Smooth muscle cell (in vitro differentiated cells): ENCODE results near the gene FXYD4. TPM values are rescaled to one million over a fixed set of nuclear protein-coding genes. Genes with fewer than 3 reads are reported as not detected.

ENCODE experiments used
- DNase-seq: peaks from one replicate; lab custom pipeline; 2025; ENCODE audit not compliant: unreplicated experiment; lab: John Stamatoyannopoulos, UW
- H2AFZ ChIP-seq: fragments of 200-600 bp; sonication (generic); 2 replicates; pipeline ENCODE4 v1.6.0; 2016; ENCODE audit warnings: antibody characterized with exemption, low read depth, mild to moderate bottlenecking
- H3F3A ChIP-seq: fragments of 200-600 bp; sonication (generic); 2 replicates; pipeline ENCODE4 v1.6.0; 2017; ENCODE audit warnings: antibody characterized with exemption, low read depth
- H3K27ac ChIP-seq: fragments of 200-600 bp; sonication (generic); 2 replicates; pipeline ENCODE4 v1.5.1; 2016; ENCODE audit warnings: low read depth, mild to moderate bottlenecking
- H3K27me3 ChIP-seq: fragments of 200-600 bp; sonication (generic); 2 replicates; pipeline ENCODE4 v1.6.1; 2016; ENCODE audit warnings: low read depth, mild to moderate bottlenecking
- H3K36me3 ChIP-seq: fragments of 200-600 bp; sonication (generic); 2 replicates; pipeline ENCODE4 v1.5.1; 2016; ENCODE audit warnings: low read depth
- H3K4me1 ChIP-seq: fragments of 200-600 bp; sonication (generic); 2 replicates; pipeline ENCODE4 v1.5.1; 2016; ENCODE audit warnings: low read depth
- H3K4me2 ChIP-seq: fragments of 200-600 bp; sonication (generic); 2 replicates; pipeline ENCODE4 v1.6.0; 2016; ENCODE audit warnings: mild to moderate bottlenecking
- H3K4me3 ChIP-seq: fragments of 200-600 bp; sonication (generic); 2 replicates; pipeline ENCODE4 v1.5.1; 2016; ENCODE audit warnings: mild to moderate bottlenecking
- H3K79me2 ChIP-seq: fragments of 200-600 bp; sonication (generic); 2 replicates; pipeline ENCODE4 v1.6.0; 2016; ENCODE audit warnings: low read depth, mild to moderate bottlenecking
- H3K9ac ChIP-seq: fragments of 200-600 bp; sonication (generic); 2 replicates; pipeline ENCODE4 v1.6.0; 2016; ENCODE audit warnings: low read depth
- H3K9me3 ChIP-seq: fragments of 200-600 bp; sonication (generic); replicated peaks from 2 replicates; pipeline ENCODE4 v1.5.1; 2016; ENCODE audit warnings: low read depth
- H4K20me1 ChIP-seq: fragments of 200-600 bp; sonication (generic); 2 replicates; pipeline ENCODE4 v1.6.0; 2016; ENCODE audit warnings: low read depth
- WGBS: methylation state at CpG from one replicate; pipeline ENCODE4 v1.1.7; 2016; ENCODE audit warnings: low lambda C conversion rate; 5-methylcytosine and 5-hydroxymethylcytosine counted together
- polyA plus RNA-seq: library from polyadenylated mRNA; unstranded; fragments of >200 nt; fragmentation: Nextera tagmentation; extraction: Ambion mirVana; gene quantifications from 2 replicates; pipeline ENCODE4 v1.2.1, GENCODE V29; 2016
- total RNA-seq: library from RNA; depleted of rRNA; stranded (reverse); fragments of >200 nt; gene quantifications from 2 replicates; pipeline ENCODE4 v1.2.3, GENCODE V29; 2014
- TF ChIP-seq, protein P1 (sequence below): fragments of 200-600 bp; sonication (generic); IDR thresholded peaks from 2 replicates; pipeline ENCODE4 v1.5.1; 2017; ENCODE audit warnings: borderline replicate concordance, mild to moderate bottlenecking, antibody characterized with exemption; ENCODE audit not compliant: insufficient read depth, poor library complexity, severe bottlenecking

FXYD4 gene
- total and polyA plus RNA-seq, 2 experiments from 2014 or later, result not detected

DNA sequence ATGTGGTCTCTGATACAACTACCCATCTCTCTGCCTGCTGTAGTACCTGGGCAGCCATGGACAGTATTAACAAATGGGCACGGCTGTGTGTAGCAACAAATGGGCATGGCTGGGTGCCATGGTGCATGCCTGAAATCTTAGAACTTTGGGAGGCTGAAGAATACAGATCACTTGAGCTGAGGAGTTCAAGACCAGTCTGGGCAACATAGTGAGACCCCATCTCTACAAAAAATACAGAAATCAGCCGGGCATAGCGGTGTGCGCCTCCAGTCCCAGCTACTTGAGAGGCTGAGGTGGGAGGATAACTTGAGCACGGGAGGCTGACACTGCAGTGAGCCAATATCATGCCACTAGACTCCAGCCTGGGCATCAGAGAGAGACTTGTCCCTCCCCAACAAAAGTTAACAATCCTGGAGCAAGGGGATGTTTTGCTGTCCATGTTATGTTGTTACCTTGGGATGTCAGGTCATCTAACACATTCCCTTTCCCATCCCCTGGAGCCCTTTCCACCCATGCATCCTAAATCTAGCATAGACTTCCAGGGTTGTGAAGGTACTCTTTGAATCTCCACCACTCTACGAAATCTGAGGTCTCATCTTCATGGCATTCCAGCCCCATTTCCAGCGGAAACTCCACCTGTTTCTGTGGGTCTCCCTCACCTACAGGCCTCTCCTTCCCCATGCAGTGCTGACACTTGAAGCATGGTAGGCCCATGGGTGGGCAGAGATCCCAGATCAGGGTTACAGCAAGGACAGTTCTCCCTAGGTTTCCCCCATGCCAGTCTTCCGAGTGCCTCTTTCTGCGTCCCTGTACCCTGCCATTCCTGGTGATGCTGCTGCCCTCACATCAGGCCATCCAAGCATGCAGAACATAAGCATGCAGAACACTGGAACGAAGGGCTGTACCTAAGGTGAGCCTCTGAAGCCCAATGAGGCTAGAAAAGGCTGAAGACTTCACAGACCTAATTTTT, 13.1 kb downstream of the FXYD4 start:
- Histone ChIP-seq H2AFZ (no peak overlapping the region), H3K4me2 (no peak overlapping the region), H3F3A (peaks cover 29% of the 10 kb centered on the region), H3K36me3 (peaks cover 10% of the 10 kb centered on the region), H3K4me1 (no peaks in the 10 kb centered on the region), H3K27ac (no peak overlapping the region), H3K4me3 (no peak overlapping the region), H4K20me1 (peaks cover 50% of the 10 kb centered on the region), H3K9ac (no peak overlapping the region), H3K9me3 (no peaks in the 10 kb centered on the region), H3K27me3 (no peaks in the 10 kb centered on the region), H3K79me2 (peaks cover 6% of the 10 kb centered on the region)
- TF ChIP-seq, protein P1, sequence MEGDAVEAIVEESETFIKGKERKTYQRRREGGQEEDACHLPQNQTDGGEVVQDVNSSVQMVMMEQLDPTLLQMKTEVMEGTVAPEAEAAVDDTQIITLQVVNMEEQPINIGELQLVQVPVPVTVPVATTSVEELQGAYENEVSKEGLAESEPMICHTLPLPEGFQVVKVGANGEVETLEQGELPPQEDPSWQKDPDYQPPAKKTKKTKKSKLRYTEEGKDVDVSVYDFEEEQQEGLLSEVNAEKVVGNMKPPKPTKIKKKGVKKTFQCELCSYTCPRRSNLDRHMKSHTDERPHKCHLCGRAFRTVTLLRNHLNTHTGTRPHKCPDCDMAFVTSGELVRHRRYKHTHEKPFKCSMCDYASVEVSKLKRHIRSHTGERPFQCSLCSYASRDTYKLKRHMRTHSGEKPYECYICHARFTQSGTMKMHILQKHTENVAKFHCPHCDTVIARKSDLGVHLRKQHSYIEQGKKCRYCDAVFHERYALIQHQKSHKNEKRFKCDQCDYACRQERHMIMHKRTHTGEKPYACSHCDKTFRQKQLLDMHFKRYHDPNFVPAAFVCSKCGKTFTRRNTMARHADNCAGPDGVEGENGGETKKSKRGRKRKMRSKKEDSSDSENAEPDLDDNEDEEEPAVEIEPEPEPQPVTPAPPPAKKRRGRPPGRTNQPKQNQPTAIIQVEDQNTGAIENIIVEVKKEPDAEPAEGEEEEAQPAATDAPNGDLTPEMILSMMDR, result no peak
- WGBS, result 90% methylated on average over 10 of the region's 10 CpGs
- no peak for DNase-seq

DNA sequence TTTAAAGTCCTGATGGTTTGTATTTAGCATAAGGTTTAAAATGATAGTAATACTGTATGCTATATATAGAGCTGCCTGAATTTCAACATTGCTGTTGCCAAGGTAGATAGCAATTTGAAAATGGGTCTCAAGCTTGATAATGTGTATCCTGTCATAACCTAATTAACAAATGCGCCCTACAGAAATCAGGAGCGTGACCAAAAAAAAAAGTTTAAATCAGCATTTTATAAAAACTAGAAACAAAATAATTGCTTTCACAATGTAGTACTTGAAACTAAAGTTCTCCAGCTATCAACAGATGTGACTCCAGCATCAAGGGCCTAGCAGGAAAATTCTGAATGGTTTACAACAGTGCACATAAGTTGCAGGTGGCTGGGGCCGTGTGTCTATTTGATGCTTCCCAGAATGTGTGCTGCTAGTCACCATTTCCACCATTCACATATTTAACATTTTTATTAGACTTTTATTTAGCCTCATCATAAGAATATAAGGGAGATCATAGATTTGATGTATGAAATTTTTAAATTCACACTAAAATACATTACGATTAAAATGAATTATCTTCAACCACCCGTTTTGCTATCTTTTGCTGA, 14.1 kb downstream of the FXYD4 start:
- no peak overlapping the region for H3K27ac ChIP-seq
- no peak overlapping the region for H3K4me3 ChIP-seq
- TF ChIP-seq, protein P1, result no peak
- no peak overlapping the region for H3K9ac ChIP-seq
- no peaks in the 10 kb centered on the region for H3K9me3 ChIP-seq
- H3K4me1 ChIP-seq, result no peaks in the 10 kb centered on the region
- 95% methylated on average over 5 of the region's 5 CpGs for WGBS
- no peak overlapping the region for H2AFZ ChIP-seq
- H3F3A ChIP-seq, result peaks cover 39% of the 10 kb centered on the region
- peaks cover 59% of the 10 kb centered on the region for H4K20me1 ChIP-seq
- peaks cover 10% of the 10 kb centered on the region for H3K36me3 ChIP-seq
- DNase-seq, result no peak
- no peaks in the 10 kb centered on the region for H3K27me3 ChIP-seq
- peaks cover 16% of the 10 kb centered on the region for H3K79me2 ChIP-seq
- no peak overlapping the region for H3K4me2 ChIP-seq

DNA sequence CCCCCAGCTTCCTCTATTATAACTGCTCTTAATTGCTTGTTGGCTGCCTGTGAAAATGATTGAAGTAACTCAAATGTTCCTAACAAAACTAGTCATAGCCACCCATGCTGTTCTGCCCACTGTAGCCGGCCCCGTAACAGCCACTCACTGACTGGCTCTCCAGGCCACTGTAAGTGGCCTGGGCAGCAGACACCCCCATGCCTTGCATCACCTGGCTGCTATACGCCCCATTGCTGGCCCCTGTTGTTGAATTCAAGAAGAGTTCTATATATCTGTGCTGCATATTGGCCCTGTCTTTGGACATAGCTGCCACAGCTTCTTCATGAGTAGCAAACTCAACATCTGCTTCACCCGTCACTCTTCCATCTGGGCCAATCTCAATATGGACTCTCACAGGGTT, 15.1 kb downstream of the FXYD4 start:
- no peaks in the 10 kb centered on the region for H3K4me1 ChIP-seq
- no peak overlapping the region for H3K4me2 ChIP-seq
- no peak overlapping the region for H3K4me3 ChIP-seq
- no peak overlapping the region for H3K27ac ChIP-seq
- TF ChIP-seq, protein P1, result no peak
- peaks cover 26% of the 10 kb centered on the region for H3K79me2 ChIP-seq
- peaks cover 10% of the 10 kb centered on the region for H3K36me3 ChIP-seq
- no peaks in the 10 kb centered on the region for H3K9me3 ChIP-seq
- no peak for DNase-seq
- H3F3A ChIP-seq, result peaks cover 41% of the 10 kb centered on the region
- 99% methylated on average over 4 of the region's 4 CpGs for WGBS
- H3K27me3 ChIP-seq, result no peaks in the 10 kb centered on the region
- peaks cover 70% of the 10 kb centered on the region for H4K20me1 ChIP-seq
- H2AFZ ChIP-seq, result no peak overlapping the region
- H3K9ac ChIP-seq, result no peak overlapping the region
